Smooth muscle cell (in vitro differentiated cells): ENCODE results near the gene FAM114A1. TPM values are rescaled to one million over a fixed set of nuclear protein-coding genes. Genes with fewer than 3 reads are reported as not detected.

Source experiments
- DNase-seq: peaks from one replicate; lab custom pipeline; 2025; ENCODE audit not compliant: unreplicated experiment; lab: John Stamatoyannopoulos, UW
- H2AFZ ChIP-seq: fragments of 200-600 bp; sonication (generic); 2 replicates; pipeline ENCODE4 v1.6.0; 2016; ENCODE audit warnings: antibody characterized with exemption, low read depth, mild to moderate bottlenecking
- H3F3A ChIP-seq: fragments of 200-600 bp; sonication (generic); 2 replicates; pipeline ENCODE4 v1.6.0; 2017; ENCODE audit warnings: antibody characterized with exemption, low read depth
- H3K27ac ChIP-seq: fragments of 200-600 bp; sonication (generic); 2 replicates; pipeline ENCODE4 v1.5.1; 2016; ENCODE audit warnings: low read depth, mild to moderate bottlenecking
- H3K27me3 ChIP-seq: fragments of 200-600 bp; sonication (generic); 2 replicates; pipeline ENCODE4 v1.6.1; 2016; ENCODE audit warnings: low read depth, mild to moderate bottlenecking
- H3K36me3 ChIP-seq: fragments of 200-600 bp; sonication (generic); 2 replicates; pipeline ENCODE4 v1.5.1; 2016; ENCODE audit warnings: low read depth
- H3K4me1 ChIP-seq: fragments of 200-600 bp; sonication (generic); 2 replicates; pipeline ENCODE4 v1.5.1; 2016; ENCODE audit warnings: low read depth
- H3K4me2 ChIP-seq: fragments of 200-600 bp; sonication (generic); 2 replicates; pipeline ENCODE4 v1.6.0; 2016; ENCODE audit warnings: mild to moderate bottlenecking
- H3K4me3 ChIP-seq: fragments of 200-600 bp; sonication (generic); 2 replicates; pipeline ENCODE4 v1.5.1; 2016; ENCODE audit warnings: mild to moderate bottlenecking
- H3K79me2 ChIP-seq: fragments of 200-600 bp; sonication (generic); 2 replicates; pipeline ENCODE4 v1.6.0; 2016; ENCODE audit warnings: low read depth, mild to moderate bottlenecking
- H3K9ac ChIP-seq: fragments of 200-600 bp; sonication (generic); 2 replicates; pipeline ENCODE4 v1.6.0; 2016; ENCODE audit warnings: low read depth
- H3K9me3 ChIP-seq: fragments of 200-600 bp; sonication (generic); replicated peaks from 2 replicates; pipeline ENCODE4 v1.5.1; 2016; ENCODE audit warnings: low read depth
- H4K20me1 ChIP-seq: fragments of 200-600 bp; sonication (generic); 2 replicates; pipeline ENCODE4 v1.6.0; 2016; ENCODE audit warnings: low read depth
- CTCF ChIP-seq: fragments of 200-600 bp; sonication (generic); IDR thresholded peaks from 2 replicates; pipeline ENCODE4 v1.5.1; 2017; ENCODE audit warnings: borderline replicate concordance, mild to moderate bottlenecking, antibody characterized with exemption; ENCODE audit not compliant: insufficient read depth, poor library complexity, severe bottlenecking
- WGBS: methylation state at CpG from one replicate; pipeline ENCODE4 v1.1.7; 2016; ENCODE audit warnings: low lambda C conversion rate; 5-methylcytosine and 5-hydroxymethylcytosine counted together
- polyA plus RNA-seq: library from polyadenylated mRNA; unstranded; fragments of >200 nt; fragmentation: Nextera tagmentation; extraction: Ambion mirVana; gene quantifications from 2 replicates; pipeline ENCODE4 v1.2.1, GENCODE V29; 2016
- total RNA-seq: library from RNA; depleted of rRNA; stranded (reverse); fragments of >200 nt; gene quantifications from 2 replicates; pipeline ENCODE4 v1.2.3, GENCODE V29; 2014

Gene FAM114A1
- total and polyA plus RNA-seq, 2 experiments from 2014 or later = 213 to 226 TPM

- H3F3A ChIP-seq = peaks cover 7% of the 10 kb centered on the region
- H3K27me3 ChIP-seq = no peaks in the 10 kb centered on the region
- no peak overlapping the region for H3K27ac ChIP-seq
- no peaks in the 10 kb centered on the region for H3K4me1 ChIP-seq
- 93% methylated on average over 6 of the region's 6 CpGs for whole genome bisulfite sequencing
- no peak overlapping the region for H3K9ac ChIP-seq
- H3K79me2 ChIP-seq = no peaks in the 10 kb centered on the region
- peaks cover 57% of the 10 kb centered on the region for H3K36me3 ChIP-seq
- TF ChIP-seq CTCF = no peak
- H2AFZ ChIP-seq = no peak overlapping the region
- no peak overlapping the region for H3K4me3 ChIP-seq
- H3K9me3 ChIP-seq = no peaks in the 10 kb centered on the region
- DNase-seq = no peak
- H3K4me2 ChIP-seq = no peak overlapping the region
- H4K20me1 ChIP-seq = peaks cover 4% of the 10 kb centered on the region
These were observed 63.1 kb downstream of the FAM114A1 start for GRCh38 chr4:38930707-38931106.

- Histone ChIP-seq H3K9ac (no peak overlapping the region), H3K36me3 (peaks cover 57% of the 10 kb centered on the region)
- no peak for TF ChIP-seq CTCF
These were observed 63.5 kb downstream of the FAM114A1 start for GRCh38 chr4:38931125-38931524.

GRCh38 chr4:38935391-38936073, 67.9 kb downstream of the FAM114A1 start:
- H4K20me1 ChIP-seq = peaks cover 24% of the 10 kb centered on the region
- H3K36me3 ChIP-seq = peaks cover 54% of the 10 kb centered on the region
- no peaks in the 10 kb centered on the region for H3K27me3 ChIP-seq
- peaks cover 3% of the 10 kb centered on the region for H3F3A ChIP-seq
- no peak overlapping the region for H3K9ac ChIP-seq
- no peak overlapping the region for H2AFZ ChIP-seq
- no peaks in the 10 kb centered on the region for H3K4me1 ChIP-seq
- H3K79me2 ChIP-seq = no peaks in the 10 kb centered on the region
- TF ChIP-seq CTCF = no peak
- no peak overlapping the region for H3K4me3 ChIP-seq
- H3K9me3 ChIP-seq = no peaks in the 10 kb centered on the region
- 93% methylated on average over 5 of the region's 5 CpGs for WGBS
- no peak overlapping the region for H3K27ac ChIP-seq
- H3K4me2 ChIP-seq = no peak overlapping the region
- DNase-seq = no peak

More at GRCh38 chr4:38931125-38931524, 63.5 kb downstream of the FAM114A1 start:
- Histone ChIP-seq H3K4me1 (no peaks in the 10 kb centered on the region), H3K27ac (no peak overlapping the region), H3K4me3 (no peak overlapping the region), H3F3A (peaks cover 7% of the 10 kb centered on the region), H3K9me3 (no peaks in the 10 kb centered on the region), H3K79me2 (no peaks in the 10 kb centered on the region), H3K4me2 (no peak overlapping the region), H2AFZ (no peak overlapping the region), H3K27me3 (no peaks in the 10 kb centered on the region), H4K20me1 (peaks cover 4% of the 10 kb centered on the region)
- 90% methylated on average over 5 of the region's 5 CpGs for WGBS
- DNase-seq = no peak

- H3K4me2 ChIP-seq = no peak overlapping the region
- no peaks in the 10 kb centered on the region for H3K27me3 ChIP-seq
- no peak overlapping the region for H3K9ac ChIP-seq
- no peak overlapping the region for H3K4me3 ChIP-seq
- WGBS = 86% methylated on average over 1 of the region's 1 CpG
- H3K36me3 ChIP-seq = peaks cover 40% of the 10 kb centered on the region
- no peaks in the 10 kb centered on the region for H3K4me1 ChIP-seq
- DNase-seq = no peak
- peaks cover 27% of the 10 kb centered on the region for H4K20me1 ChIP-seq
- peaks cover 6% of the 10 kb centered on the region for H3F3A ChIP-seq
- no peaks in the 10 kb centered on the region for H3K79me2 ChIP-seq
- TF ChIP-seq CTCF = no peak
- H3K27ac ChIP-seq = no peak overlapping the region
- H2AFZ ChIP-seq = no peak overlapping the region
- no peaks in the 10 kb centered on the region for H3K9me3 ChIP-seq
These were observed 71.6 kb downstream of the FAM114A1 start for GRCh38 chr4:38939165-38939564.
